Measurements from ENCODE around the gene NEXN.
A peak's percentile ranks its signal among the peaks of the same experiment; 100 is the strongest.
"Not testable (repeated sequence)": the region's sequence is repeated elsewhere in the genome, so short reads cannot be mapped to it uniquely, and the experiment has no call there.

The NEXN gene

DNA sequence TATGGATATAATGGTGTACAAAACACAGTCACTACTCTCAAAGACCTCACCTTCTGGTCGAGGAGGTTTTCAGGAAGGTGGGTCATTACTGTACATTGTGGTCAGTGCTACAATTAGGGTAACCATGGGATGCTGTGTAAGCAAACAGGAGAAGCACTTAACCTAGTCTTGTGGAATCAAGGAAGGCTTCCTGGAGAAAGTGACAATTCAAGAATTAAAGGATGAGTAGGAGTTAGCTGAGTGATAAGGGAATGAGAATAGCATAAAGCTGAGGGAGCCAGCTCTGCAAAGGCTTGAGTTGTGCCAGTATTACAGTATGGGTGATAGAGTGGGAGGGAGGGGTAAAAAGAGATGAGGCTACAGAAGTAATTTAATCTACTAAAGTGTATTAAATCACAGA is 17.2 kb downstream of the NEXN start:
- DNase-seq (ENCODE audit: low read depth, low spot score): no peak

GRCh38 chr1:77906019-77906545 is 17.7 kb downstream of the NEXN start:
- no peak for DNase-seq (ENCODE audit: low read depth, low spot score)

DNA sequence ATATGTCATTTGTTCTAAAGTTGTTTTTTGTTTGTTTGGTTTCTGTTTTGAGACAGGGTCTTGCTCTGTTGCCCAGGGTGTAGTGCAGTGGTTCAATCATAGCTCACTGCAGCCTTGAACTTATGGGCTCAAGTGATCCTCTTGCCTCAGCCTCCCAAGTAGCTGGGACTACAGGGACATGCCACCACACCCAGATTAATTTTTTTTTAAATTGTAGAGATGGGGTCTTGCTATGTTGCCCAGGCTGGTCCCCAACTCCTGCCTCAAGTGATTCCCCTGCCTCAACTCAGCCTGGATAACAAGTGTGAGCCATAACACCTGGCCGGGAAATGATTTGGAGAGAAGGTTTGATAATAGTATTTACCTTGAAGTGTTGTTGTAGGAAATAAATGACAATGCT is 18.2 kb downstream of the NEXN start:
- no peak for DNase-seq (ENCODE audit: low read depth, low spot score)

DNA sequence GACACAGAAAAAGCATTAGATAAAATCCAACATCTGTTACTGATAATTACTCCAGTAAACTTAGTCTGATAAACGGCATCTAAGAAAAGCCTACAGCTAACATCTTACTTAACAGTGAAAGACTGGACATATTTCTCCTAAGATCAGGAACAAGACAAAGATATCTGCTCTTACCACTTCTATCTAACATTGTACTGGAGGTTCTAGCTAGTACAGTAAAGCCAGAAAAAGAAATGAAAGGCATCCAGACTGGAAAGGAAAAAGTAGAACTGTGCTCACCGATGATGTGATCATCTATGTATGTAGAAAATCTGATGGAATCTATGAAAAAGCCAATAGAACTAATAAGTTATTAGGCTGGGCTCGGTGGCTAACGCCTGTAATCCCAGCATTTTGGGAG is 21.7 kb downstream of the NEXN start:
- DNase-seq (ENCODE audit: low read depth, low spot score): no peak

GRCh38 chr1:77918918-77919317 is 30.5 kb downstream of the NEXN start:
- DNase-seq (ENCODE audit: low read depth, low spot score): not testable (repeated sequence)

GRCh38 chr1:77925518-77925917 is 37.1 kb downstream of the NEXN start:
- peak; percentile 31 for DNase-seq (ENCODE audit: low read depth, low spot score)

DNA sequence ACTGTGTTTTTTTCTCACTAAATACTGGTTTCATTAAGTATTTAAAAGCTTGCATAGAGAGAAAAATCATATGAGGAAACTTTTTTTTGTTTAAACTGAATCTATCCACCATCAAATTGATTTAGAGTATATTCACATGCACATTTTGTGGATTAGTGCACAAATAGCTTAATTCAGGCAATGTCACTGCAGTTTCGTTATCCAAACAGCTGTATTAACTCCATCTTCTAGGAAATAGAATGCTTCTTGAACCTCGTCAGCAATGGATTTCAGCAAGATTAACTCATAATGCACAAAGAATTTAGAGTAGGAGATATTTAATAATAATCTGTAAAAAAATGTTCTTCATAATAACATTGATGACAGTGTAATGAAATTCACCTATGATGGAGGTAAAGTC is 37.5 kb downstream of the NEXN start:
- no peak for DNase-seq (ENCODE audit: low read depth, low spot score)

DNA sequence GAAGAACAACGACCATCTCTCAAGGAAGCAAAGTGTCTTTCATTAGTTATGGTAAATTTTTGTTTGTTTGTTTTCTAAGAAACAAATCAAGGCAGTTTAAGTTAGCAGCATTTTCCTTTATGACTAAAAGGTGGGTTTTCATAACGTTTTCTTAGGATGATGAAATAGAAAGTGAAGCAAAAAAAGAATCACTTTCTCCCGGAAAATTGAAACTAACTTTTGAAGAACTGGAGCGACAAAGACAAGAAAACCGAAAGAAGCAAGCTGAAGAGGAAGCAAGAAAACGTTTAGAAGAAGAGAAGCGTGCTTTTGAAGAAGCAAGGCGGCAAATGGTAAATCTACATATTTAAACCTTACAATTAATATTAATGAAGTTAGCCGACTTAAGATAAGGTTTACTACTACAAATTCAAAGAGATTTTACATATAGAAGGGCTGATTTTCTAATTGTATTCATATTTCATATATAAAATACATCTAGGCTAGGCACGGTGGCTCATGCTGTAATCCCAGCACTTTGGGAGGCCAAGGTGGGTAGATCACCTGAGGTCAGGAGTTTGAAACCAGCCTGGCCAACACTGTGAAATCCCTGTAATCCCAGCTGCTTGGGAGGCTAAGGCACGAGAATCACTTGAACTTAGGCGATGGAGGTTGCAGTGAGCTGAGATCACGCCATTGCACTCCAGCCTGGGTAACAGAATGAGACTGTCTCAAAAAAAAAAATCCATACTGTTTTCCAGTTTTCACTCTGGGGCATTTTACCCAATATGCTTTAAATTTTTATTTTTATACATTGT is 38.3 kb downstream of the NEXN start:
- DNase-seq (ENCODE audit: low read depth, low spot score): no peak

- no peak for DNase-seq (ENCODE audit: low read depth, low spot score)
Observed at GRCh38 chr1:77927414-77927813, 39.0 kb downstream of the NEXN start.

DNA sequence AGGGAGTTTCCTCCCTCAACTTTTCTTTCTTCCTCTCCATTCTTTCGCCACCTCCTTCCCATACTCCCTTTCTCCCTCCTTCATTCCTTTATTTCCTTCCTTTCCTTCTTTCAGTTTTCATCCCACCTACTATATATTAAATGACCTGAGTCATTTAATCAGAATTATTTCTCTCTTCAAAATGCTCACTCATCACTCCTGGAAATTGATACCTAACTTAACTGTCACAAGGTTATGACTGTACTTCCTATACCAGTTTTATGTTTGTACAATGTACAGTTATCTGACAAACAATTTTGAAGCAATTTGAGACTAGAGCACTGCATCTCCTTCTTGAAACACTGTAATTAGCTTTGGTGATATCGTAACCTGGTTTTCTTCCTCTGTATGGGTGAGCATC is 41.4 kb downstream of the NEXN start:
- no peak for DNase-seq (ENCODE audit: low read depth, low spot score)

DNA sequence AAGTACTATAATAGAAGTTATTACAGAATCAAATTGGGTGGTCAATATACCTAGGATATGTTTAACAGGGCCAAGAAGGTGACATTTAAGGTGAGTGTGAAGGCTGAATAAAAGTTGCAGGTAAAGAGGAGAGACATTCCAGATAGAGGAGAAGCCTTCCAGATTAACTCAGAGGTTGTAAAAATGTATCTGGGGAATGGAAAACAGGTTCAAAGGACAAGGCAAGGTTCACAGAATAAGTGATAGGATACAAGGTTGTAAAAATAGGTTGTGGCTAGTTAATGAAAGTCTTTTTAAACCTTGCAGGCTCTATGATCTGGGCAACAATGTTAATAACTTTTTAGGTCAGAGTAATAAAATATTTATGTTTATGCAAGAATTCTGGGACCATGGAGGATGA is 50.2 kb downstream of the NEXN start:
- no peak for DNase-seq (ENCODE audit: low read depth, low spot score)

- no peak for DNase-seq (ENCODE audit: low read depth, low spot score)
Observed at GRCh38 chr1:77940921-77941570, 52.6 kb downstream of the NEXN start.

DNA sequence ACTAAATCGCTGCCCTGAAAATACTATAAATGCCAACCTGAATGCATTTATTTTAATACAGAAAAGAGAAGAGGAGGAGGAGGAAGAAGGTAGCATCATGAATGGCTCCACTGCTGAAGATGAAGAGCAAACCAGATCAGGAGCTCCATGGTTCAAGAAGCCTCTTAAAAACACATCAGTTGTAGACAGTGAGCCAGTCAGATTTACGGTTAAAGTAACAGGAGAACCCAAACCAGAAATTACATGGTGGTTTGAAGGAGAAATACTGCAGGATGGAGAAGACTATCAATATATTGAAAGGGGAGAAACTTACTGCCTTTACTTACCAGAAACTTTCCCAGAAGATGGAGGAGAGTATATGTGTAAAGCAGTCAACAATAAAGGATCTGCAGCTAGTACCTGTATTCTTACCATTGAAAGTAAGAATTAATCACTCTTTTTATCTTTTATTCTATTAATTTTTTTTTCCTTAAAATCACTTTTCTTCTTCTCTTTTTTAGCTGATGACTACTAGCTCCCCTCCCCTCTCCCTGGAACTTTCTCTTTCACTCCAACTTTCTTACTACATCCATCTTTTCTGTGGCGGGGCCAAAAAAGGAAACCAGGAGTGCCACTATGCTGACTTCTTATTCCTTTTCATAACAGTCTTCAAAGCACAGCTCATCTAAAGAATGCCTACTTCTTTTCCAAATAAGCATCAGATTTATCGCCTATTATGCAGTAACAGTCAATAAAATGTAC is 54.1 kb downstream of the NEXN start:
- DNase-seq (ENCODE audit: low read depth, low spot score): no peak

- DNase-seq (ENCODE audit: low read depth, low spot score): no peak
Observed at GRCh38 chr1:77945345-77945744, 56.9 kb downstream of the NEXN start.

- peak; percentile 61 for DNase-seq (ENCODE audit: low read depth, low spot score)
Observed at GRCh38 chr1:77948841-77949424, 60.5 kb downstream of the NEXN start.

DNA sequence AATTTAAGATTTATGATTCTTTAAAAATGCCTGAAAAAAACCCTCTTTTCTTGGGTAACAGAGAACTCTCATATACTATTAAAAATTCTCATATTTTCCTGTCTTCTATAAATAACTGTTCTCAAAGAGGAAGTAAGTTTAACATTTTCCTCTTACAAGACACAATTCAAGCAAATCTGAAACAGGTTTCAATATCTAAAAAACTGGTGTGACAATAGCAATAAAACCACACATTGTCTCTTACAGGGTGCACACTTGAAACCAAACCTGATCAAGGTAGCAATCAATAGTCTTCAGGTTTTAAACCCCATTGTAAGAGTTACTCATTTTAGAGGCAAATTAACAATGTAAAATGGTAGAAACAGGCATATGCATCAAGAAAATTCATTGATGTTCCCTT is 62.4 kb downstream of the NEXN start:
- no peak for DNase-seq (ENCODE audit: low read depth, low spot score)

- no peak for DNase-seq (ENCODE audit: low read depth, low spot score)
Observed at GRCh38 chr1:77951328-77951727, 62.9 kb downstream of the NEXN start.

- no peak for DNase-seq (ENCODE audit: low read depth, low spot score)
Observed at GRCh38 chr1:77953907-77954306, 65.5 kb downstream of the NEXN start.

GRCh38 chr1:77954521-77954920 is 66.1 kb downstream of the NEXN start:
- DNase-seq (ENCODE audit: low read depth, low spot score): no peak

DNA sequence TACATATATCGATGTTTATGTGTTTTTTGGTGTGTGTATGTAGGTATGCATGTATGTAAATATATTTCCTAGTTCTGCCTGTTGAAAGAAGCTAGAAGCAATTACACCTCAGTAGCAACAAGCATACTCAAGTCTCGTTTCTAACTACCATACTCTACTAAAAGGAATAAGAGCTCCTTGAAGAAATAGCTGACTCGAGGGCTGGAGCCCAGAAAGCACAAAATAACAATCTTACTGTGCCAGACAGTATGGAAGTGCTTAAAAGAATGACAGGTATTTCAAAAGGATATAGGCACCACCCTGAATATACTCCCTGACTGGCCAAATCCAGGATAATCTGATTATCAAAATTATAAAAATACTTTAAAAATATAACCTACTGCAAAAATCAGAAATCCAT is 67.3 kb downstream of the NEXN start:
- DNase-seq (ENCODE audit: low read depth, low spot score): no peak

GRCh38 chr1:77956464-77956863 is 68.0 kb downstream of the NEXN start:
- no peak for DNase-seq (ENCODE audit: low read depth, low spot score)

- DNase-seq (ENCODE audit: low read depth, low spot score): no peak
Observed at GRCh38 chr1:77958391-77958790, 70.0 kb downstream of the NEXN start.

Data from astrocyte of the hippocampus (primary cell).